ENCODE measurements around the gene C19orf47.

Gene C19orf47

GRCh38 chr19:40315812-40316470 lies 32.3 kb downstream of the C19orf47 start:
- DNase-seq (ENCODE audit: low read depth), result no peak

- no peak for DNase-seq (ENCODE audit: low read depth)
Observed at GRCh38 chr19:40314656-40315055, 33.5 kb downstream of the C19orf47 start.

- no peak for DNase-seq (ENCODE audit: low read depth)
Observed at GRCh38 chr19:40313229-40313983, 34.8 kb downstream of the C19orf47 start.

- no peak for DNase-seq (ENCODE audit: low read depth)
Observed at GRCh38 chr19:40312533-40312932, 35.7 kb downstream of the C19orf47 start.

- no peak for DNase-seq (ENCODE audit: low read depth)
Observed at GRCh38 chr19:40309666-40310065, 38.5 kb downstream of the C19orf47 start.

GRCh38 chr19:40305403-40305802 lies 42.8 kb downstream of the C19orf47 start:
- peak; percentile 76 for DNase-seq (ENCODE audit: low read depth)

GRCh38 chr19:40304306-40304705 lies 43.9 kb downstream of the C19orf47 start:
- DNase-seq (ENCODE audit: low read depth), result no peak

GRCh38 chr19:40303765-40304164 lies 44.4 kb downstream of the C19orf47 start:
- no peak for DNase-seq (ENCODE audit: low read depth)

- no peak for DNase-seq (ENCODE audit: low read depth)
Observed at GRCh38 chr19:40302224-40303011, 45.8 kb downstream of the C19orf47 start.

- no peak for DNase-seq (ENCODE audit: low read depth)
Observed at GRCh38 chr19:40300668-40301067, 47.5 kb downstream of the C19orf47 start.

- no peak for DNase-seq (ENCODE audit: low read depth)
Observed at GRCh38 chr19:40298026-40298425, 50.2 kb downstream of the C19orf47 start.

GRCh38 chr19:40294560-40294959 lies 53.6 kb downstream of the C19orf47 start:
- no peak for DNase-seq (ENCODE audit: low read depth)

GRCh38 chr19:40286971-40287421 lies 61.2 kb downstream of the C19orf47 start:
- DNase-seq (ENCODE audit: low read depth), result no peak

- no peak for DNase-seq (ENCODE audit: low read depth)
Observed at GRCh38 chr19:40286235-40286970, 61.8 kb downstream of the C19orf47 start.

GRCh38 chr19:40285353-40286234 lies 62.6 kb downstream of the C19orf47 start:
- peak; percentile 99 for DNase-seq (ENCODE audit: low read depth)

- DNase-seq (ENCODE audit: low read depth), result no peak
Observed at GRCh38 chr19:40284501-40285352, 63.5 kb downstream of the C19orf47 start, which contains the start of gene AKT2. AKT2 (minus strand) TSS chr19:40285345; CDS start chr19:40265267, 20,078 bp downstream.

- no peak for DNase-seq (ENCODE audit: low read depth)
Observed at GRCh38 chr19:40284251-40284500, 64.0 kb downstream of the C19orf47 start.

GRCh38 chr19:40283414-40284250 lies 64.6 kb downstream of the C19orf47 start:
- DNase-seq (ENCODE audit: low read depth), result no peak

- no peak for DNase-seq (ENCODE audit: low read depth)
Observed at GRCh38 chr19:40282920-40283319, 65.3 kb downstream of the C19orf47 start.
